SK-N-SH treated with all-trans-retinoic acid at 6 μM for 48 hours (cell line): ENCODE results near the gene LGR4.

Source experiments
- CREB5 ChIP-seq: fragments of 250-450 bp; sonication (Bioruptor Pico); IDR thresholded peaks from 2 replicates; pipeline ENCODE4 v1.5.1; 2020; ENCODE audit warnings: low read depth, mild to moderate bottlenecking, moderate library complexity
- CSDC2 ChIP-seq: fragments of 250-450 bp; sonication (Bioruptor Pico); IDR thresholded peaks from 2 replicates; pipeline ENCODE4 v1.5.0; 2020; ENCODE audit warnings: mild to moderate bottlenecking, moderate library complexity
- CSRNP3 ChIP-seq: fragments of 250-450 bp; sonication (Bioruptor Pico); IDR thresholded peaks from 2 replicates; pipeline ENCODE4 v1.5.1; 2021; ENCODE audit warnings: mild to moderate bottlenecking, moderate library complexity
- ISL1 ChIP-seq: fragments of 250-450 bp; sonication (Bioruptor Pico); IDR thresholded peaks from 2 replicates; pipeline ENCODE4 v2.1.2; 2022; ENCODE audit warnings: mild to moderate bottlenecking, moderate library complexity
- PATZ1 ChIP-seq: fragments of 250-450 bp; sonication (Bioruptor Pico); IDR thresholded peaks from 2 replicates; pipeline ENCODE4 v1.8.0; 2020; ENCODE audit warnings: mild to moderate bottlenecking, moderate library complexity, borderline replicate concordance
- POU6F1 ChIP-seq: fragments of 250-450 bp; sonication (Bioruptor Pico); IDR thresholded peaks from 2 replicates; pipeline ENCODE4 v1.8.0; 2021; ENCODE audit warnings: low read depth, mild to moderate bottlenecking, moderate library complexity, borderline replicate concordance
- RARB ChIP-seq: fragments of 250-450 bp; sonication (Bioruptor Pico); IDR thresholded peaks from 2 replicates; pipeline ENCODE4 v1.8.0; 2021; ENCODE audit warnings: mild to moderate bottlenecking, moderate library complexity
- TOX ChIP-seq: fragments of 250-450 bp; sonication (Bioruptor Pico); IDR thresholded peaks from 2 replicates; pipeline ENCODE4 v1.8.0; 2021; ENCODE audit warnings: mild to moderate bottlenecking, moderate library complexity, borderline replicate concordance
- TSHZ2 ChIP-seq: fragments of 250-450 bp; sonication (Bioruptor Pico); IDR thresholded peaks from 2 replicates; pipeline ENCODE4 v1.5.0; 2020; ENCODE audit warnings: mild to moderate bottlenecking, moderate library complexity
- ZC3H10 ChIP-seq: fragments of 250-450 bp; sonication (Bioruptor Pico); IDR thresholded peaks from 2 replicates; pipeline ENCODE4 v1.5.1; 2021; ENCODE audit warnings: mild to moderate bottlenecking, moderate library complexity
- ZFP30 ChIP-seq: fragments of 450-650 bp; formaldehyde crosslinking; IDR thresholded peaks from 2 replicates; pipeline ENCODE4 v1.5.0; 2022; ENCODE audit warnings: mild to moderate bottlenecking, moderate library complexity
- ZNF565 ChIP-seq: fragments of 450-650 bp; formaldehyde crosslinking; conservative IDR thresholded peaks from 2 replicates; pipeline ENCODE4 v1.5.0; 2020; ENCODE audit warnings: low read depth, mild to moderate bottlenecking, moderate library complexity
- ZNF8 ChIP-seq: fragments of 450-650 bp; formaldehyde crosslinking; IDR thresholded peaks from 2 replicates; pipeline ENCODE4 v1.5.0; 2020; ENCODE audit warnings: mild to moderate bottlenecking, moderate library complexity

GRCh38 chr11:27402450-27402849, 70.1 kb downstream of the LGR4 start:
- no peak for TF ChIP-seq RARB (CRISPR knock-in tag)
- no peak for TF ChIP-seq ZNF8 (CRISPR knock-in tag)
- TF ChIP-seq ZNF565 = no peak
- no peak for TF ChIP-seq POU6F1
- TF ChIP-seq TSHZ2 (CRISPR knock-in tag) = no peak
- no peak for TF ChIP-seq TOX (CRISPR knock-in tag)
- no peak for TF ChIP-seq ZC3H10
- TF ChIP-seq CSRNP3 = no peak
- no peak for TF ChIP-seq CREB5 (CRISPR knock-in tag)
- no peak for TF ChIP-seq PATZ1 (CRISPR knock-in tag)
- TF ChIP-seq CSDC2 = no peak
- no peak for TF ChIP-seq ZFP30 (CRISPR knock-in tag)
- no peak for TF ChIP-seq ISL1 (CRISPR knock-in tag)
